ENCODE measurements around the gene STRN3. TPM values are rescaled to one million over a fixed set of nuclear protein-coding genes. Genes with fewer than 3 reads are reported as not detected.
"Not testable (repeated sequence)": the region's sequence is repeated elsewhere in the genome, so short reads cannot be mapped to it uniquely, and the experiment has no call there.

The STRN3 gene
- total RNA-seq, 4 donors from 2014 or later = 11.6 to 47.7 (median 38.9) TPM

- no peaks in the 10 kb centered on the region for H3K9me3 ChIP-seq
- WGBS, 2 donors = 76 to 78% methylated on average over 6 to 7 of the region's 7 CpGs
- no peak for DNase-seq
- peaks cover 0 to 32% (median 6%) of the 10 kb centered on the region in 3 donors for H3K4me1 ChIP-seq
- H3K36me3 ChIP-seq = no peaks in the 10 kb centered on the region
- H3K27ac ChIP-seq = no peak overlapping the region
- intact Hi-C loops (cut with DNase I) = no loop called here
- no peaks in the 10 kb centered on the region for H3K27me3 ChIP-seq
- TF ChIP-seq POLR2A (IDR thresholded peaks at IDR 0.05) (no peak), CTCF (IDR thresholded peaks at IDR 0.05) (no peak)
- no peak overlapping the region for H3K4me3 ChIP-seq
These were observed 53.1 kb downstream of the STRN3 start for GRCh38 chr14:30972882-30973582.

GRCh38 chr14:30972036-30972732 is 54.0 kb downstream of the STRN3 start:
- H3K27me3 ChIP-seq; intact Hi-C loops (cut with DNase I); H3K4me3 ChIP-seq; DNase-seq; H3K27ac ChIP-seq; H3K36me3 ChIP-seq; H3K9me3 ChIP-seq: not testable (repeated sequence)
- WGBS, 2 donors = 87 to 94% methylated on average over 11 of the region's 11 CpGs
- peaks cover 0 to 32% (median 6%) of the 10 kb centered on the region in 3 donors for H3K4me1 ChIP-seq

- no peak overlapping the region for H3K27ac ChIP-seq
- no peak overlapping the region for H3K4me3 ChIP-seq
- no peaks in the 10 kb centered on the region for H3K27me3 ChIP-seq
- DNase-seq = no peak
- peaks cover 0 to 31% (median 6%) of the 10 kb centered on the region in 3 donors for H3K4me1 ChIP-seq
- H3K9me3 ChIP-seq = peaks cover 0 to 6% (median 6%) of the 10 kb centered on the region in 3 donors
- intact Hi-C loops (cut with DNase I) = no loop called here
- TF ChIP-seq CTCF (IDR thresholded peaks at IDR 0.05) = no peak
- H3K36me3 ChIP-seq = peaks cover 0 to 5% (median 0%) of the 10 kb centered on the region in 3 donors
- WGBS, 2 donors = 77 to 93% methylated on average over 5 of the region's 5 CpGs
These were observed 54.6 kb downstream of the STRN3 start for GRCh38 chr14:30971586-30971985.

- H3K27me3 ChIP-seq; intact Hi-C loops (cut with DNase I); H3K4me3 ChIP-seq; H3K27ac ChIP-seq; DNase-seq: not testable (repeated sequence)
- peaks cover 0 to 17% (median 6%) of the 10 kb centered on the region in 3 donors for H3K4me1 ChIP-seq
- 70 to 84% methylated on average over 4 of the region's 4 CpGs for WGBS, 2 donors
- H3K9me3 ChIP-seq = peaks cover 0 to 15% (median 15%) of the 10 kb centered on the region in 3 donors
- peaks cover 0 to 16% (median 0%) of the 10 kb centered on the region in 3 donors for H3K36me3 ChIP-seq
These were observed 56.4 kb downstream of the STRN3 start for GRCh38 chr14:30969796-30970195.

GRCh38 chr14:30967364-30968098 is 58.6 kb downstream of the STRN3 start:
- Histone ChIP-seq H3K36me3 (peaks cover 0 to 28% (median 0%) of the 10 kb centered on the region in 3 donors), H3K9me3 (peaks cover 0 to 15% (median 15%) of the 10 kb centered on the region in 3 donors)
- H3K4me3 ChIP-seq; DNase-seq; H3K27ac ChIP-seq; H3K4me1 ChIP-seq; H3K27me3 ChIP-seq; intact Hi-C loops (cut with DNase I): not testable (repeated sequence)
- WGBS, 2 donors = 92 to 94% methylated on average over 11 of the region's 11 CpGs

- Histone ChIP-seq H3K4me3 (no peak overlapping the region), H3K27me3 (no peaks in the 10 kb centered on the region), H3K36me3 (peaks cover 0 to 28% (median 0%) of the 10 kb centered on the region in 3 donors), H3K27ac (no peak overlapping the region), H3K9me3 (peaks cover 0 to 15% (median 15%) of the 10 kb centered on the region in 3 donors), H3K4me1 (no peaks in the 10 kb centered on the region)
- TF ChIP-seq CTCF (IDR thresholded peaks at IDR 0.05) = no peak
- TF ChIP-seq POLR2A (IDR thresholded peaks at IDR 0.05) = no peak
- no peak for DNase-seq
- 85 to 88% methylated on average over 6 to 11 of the region's 15 CpGs for WGBS, 2 donors
- intact Hi-C loops (cut with DNase I) = no loop called here
These were observed 59.5 kb downstream of the STRN3 start for GRCh38 chr14:30966415-30967363.

- H3K27me3 ChIP-seq; H3K4me3 ChIP-seq; H3K27ac ChIP-seq; DNase-seq; intact Hi-C loops (cut with DNase I); H3K4me1 ChIP-seq: not testable (repeated sequence)
- 91 to 92% methylated on average over 8 of the region's 8 CpGs for WGBS, 2 donors
- Histone ChIP-seq H3K36me3 (peaks cover 0 to 28% (median 0%) of the 10 kb centered on the region in 3 donors), H3K9me3 (peaks cover 0 to 15% (median 15%) of the 10 kb centered on the region in 3 donors)
These were observed 60.3 kb downstream of the STRN3 start for GRCh38 chr14:30965861-30966260.

GRCh38 chr14:30962537-30962936 is 63.6 kb downstream of the STRN3 start:
- DNase-seq; intact Hi-C loops (cut with DNase I); H3K27me3 ChIP-seq; H3K4me3 ChIP-seq; H3K4me1 ChIP-seq; H3K27ac ChIP-seq: not testable (repeated sequence)
- peaks cover 0 to 15% (median 15%) of the 10 kb centered on the region in 3 donors for H3K9me3 ChIP-seq
- WGBS, 2 donors = 94 to 100% methylated on average over 2 of the region's 2 CpGs
- H3K36me3 ChIP-seq = peaks cover 0 to 28% (median 0%) of the 10 kb centered on the region in 3 donors

All from esophagus squamous epithelium (tissue), 5 donors.